T-helper 1 cell treated with Interleukin-12 subunit alpha and Interleukin-12 subunit beta and Interleukin-4 antibody, amounts not matched to agents 30 ng/mL and 1 ng/mL, for 36 hours (primary cell): ENCODE results near the gene INPP4A. TPM values are rescaled to one million over a fixed set of nuclear protein-coding genes. Genes with fewer than 3 reads are reported as not detected.

Experiments used
- intact Hi-C: fragments of 100-400 bp; cut with micrococcal nuclease; formaldehyde crosslinking; loops from one replicate; pipeline ENCODE4 v1.15.1; 2024
- total RNA-seq: library from RNA; stranded (reverse); gene quantifications from 2 replicates; pipeline ENCODE4 v1.2.3, GENCODE V29; 2022

Gene INPP4A
- total RNA-seq, 1 donor from 2014 or later: 174 TPM

GRCh38 chr2:98472961-98473746 lies 28.5 kb downstream of the INPP4A start:
- intact Hi-C loops: loop anchor here (5.0 kb wide), 1 partner anchor 364 kb away; no protein-coding TSS in a partner anchor

- intact Hi-C loops: loop anchor here (1.0 to 5.0 kb wide), 6 partner anchors 9 to 363 kb away; no protein-coding TSS in a partner anchor
Measured at GRCh38 chr2:98473995-98474780, 29.5 kb downstream of the INPP4A start.

DNA sequence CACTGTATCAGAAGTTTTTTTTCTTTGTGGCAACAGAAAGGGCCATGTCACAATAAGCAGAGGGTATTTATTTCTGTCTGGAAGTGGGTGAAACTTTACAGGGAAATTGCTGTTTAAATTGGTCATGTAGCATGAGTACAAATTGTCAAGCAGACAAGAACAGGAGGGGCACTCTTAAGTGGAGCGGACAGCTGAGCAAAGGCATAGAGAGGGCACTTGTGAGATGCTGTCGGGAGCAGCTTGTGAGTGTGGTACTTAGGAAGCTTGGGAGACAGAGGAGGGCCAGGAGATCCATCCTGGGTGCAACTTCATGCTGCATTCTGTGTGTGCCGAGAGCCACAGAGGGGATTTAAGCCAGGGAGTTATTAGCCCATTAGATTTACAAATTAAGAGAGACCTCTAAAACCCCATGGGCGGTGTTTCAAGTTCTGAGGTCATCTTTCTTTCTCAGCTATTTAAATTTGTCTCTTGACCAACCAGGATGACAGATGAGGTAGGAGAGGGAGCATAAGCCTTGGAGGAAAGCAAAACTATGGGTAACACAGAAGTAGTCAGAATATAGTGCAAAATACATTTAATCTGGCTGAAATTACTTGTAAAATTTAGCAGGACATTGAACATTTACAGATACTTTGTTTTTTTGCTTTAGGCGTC lies 30.4 kb downstream of the INPP4A start:
- intact Hi-C loops: loop anchor here (1.0 to 5.0 kb wide), 6 partner anchors 8 to 362 kb away; no protein-coding TSS in a partner anchor

- intact Hi-C loops: no loop called here
Measured at GRCh38 chr2:98476192-98476868, 31.7 kb downstream of the INPP4A start.

DNA sequence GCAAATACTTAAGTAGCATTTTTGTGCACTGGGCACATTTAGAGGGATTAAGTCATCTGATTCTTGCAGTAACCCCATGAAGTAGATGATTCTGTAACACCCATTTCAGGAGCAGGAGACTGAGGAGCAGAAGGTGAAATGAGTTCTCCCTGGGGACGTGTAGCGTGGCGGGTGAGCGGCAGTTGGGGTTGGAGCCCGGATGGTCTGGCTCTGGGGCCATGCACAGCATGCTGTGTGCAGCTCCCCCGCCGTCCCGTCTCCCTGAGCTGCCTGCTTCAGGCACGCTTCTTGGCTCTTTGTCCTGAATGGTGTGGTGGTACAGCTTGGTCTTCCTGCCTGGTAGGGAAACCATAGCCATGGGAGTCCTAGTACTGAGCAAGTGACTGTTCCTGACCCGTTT lies 32.4 kb downstream of the INPP4A start:
- intact Hi-C loops: no loop called here

DNA sequence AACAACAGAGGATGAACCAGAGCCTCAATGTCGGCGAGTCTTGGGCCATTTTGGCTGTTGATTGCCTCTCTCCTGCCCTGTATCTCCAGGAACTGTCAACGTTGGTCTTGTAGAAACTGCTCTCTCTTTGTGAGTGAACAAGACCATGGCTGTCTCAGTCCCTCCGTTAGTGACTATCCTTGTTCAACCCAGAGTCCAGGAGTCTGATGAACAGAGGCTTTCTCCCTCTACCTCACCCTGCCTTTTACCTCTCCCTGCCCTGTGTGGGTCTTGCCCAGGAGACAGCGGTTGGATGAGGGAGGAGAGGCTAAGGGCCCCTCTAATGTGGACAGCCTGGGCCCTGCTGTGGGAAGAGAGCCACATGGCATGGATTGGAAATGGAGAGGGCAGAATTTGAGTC lies 32.8 kb downstream of the INPP4A start:
- intact Hi-C loops: no loop called here

DNA sequence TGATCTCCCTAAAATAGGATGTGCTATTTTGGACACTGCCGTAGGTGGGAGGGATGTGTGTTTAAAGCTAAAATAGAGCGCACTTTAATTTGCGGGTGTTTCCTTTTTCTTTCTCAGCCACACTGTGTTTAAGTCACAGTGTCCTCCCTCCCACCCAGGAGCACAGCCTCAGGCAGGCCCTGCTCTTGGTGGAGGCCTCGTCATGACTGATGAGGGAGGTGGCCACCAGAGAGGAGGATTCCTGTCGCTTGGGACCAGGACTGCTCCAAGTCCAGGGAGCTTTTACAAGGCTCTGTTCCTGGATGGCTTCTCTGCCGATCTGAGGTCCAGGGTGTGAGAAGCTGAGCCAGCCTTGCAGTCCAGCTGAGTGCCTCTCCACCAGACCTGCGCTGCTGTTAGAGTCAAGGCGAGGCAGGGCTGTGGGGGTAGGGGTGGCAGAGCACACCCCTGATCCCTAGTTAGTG lies 33.5 kb downstream of the INPP4A start:
- intact Hi-C loops: no loop called here

GRCh38 chr2:98478907-98479306 lies 34.2 kb downstream of the INPP4A start:
- intact Hi-C loops: no loop called here

- intact Hi-C loops: no loop called here
Measured at GRCh38 chr2:98479371-98479770, 34.7 kb downstream of the INPP4A start.

DNA sequence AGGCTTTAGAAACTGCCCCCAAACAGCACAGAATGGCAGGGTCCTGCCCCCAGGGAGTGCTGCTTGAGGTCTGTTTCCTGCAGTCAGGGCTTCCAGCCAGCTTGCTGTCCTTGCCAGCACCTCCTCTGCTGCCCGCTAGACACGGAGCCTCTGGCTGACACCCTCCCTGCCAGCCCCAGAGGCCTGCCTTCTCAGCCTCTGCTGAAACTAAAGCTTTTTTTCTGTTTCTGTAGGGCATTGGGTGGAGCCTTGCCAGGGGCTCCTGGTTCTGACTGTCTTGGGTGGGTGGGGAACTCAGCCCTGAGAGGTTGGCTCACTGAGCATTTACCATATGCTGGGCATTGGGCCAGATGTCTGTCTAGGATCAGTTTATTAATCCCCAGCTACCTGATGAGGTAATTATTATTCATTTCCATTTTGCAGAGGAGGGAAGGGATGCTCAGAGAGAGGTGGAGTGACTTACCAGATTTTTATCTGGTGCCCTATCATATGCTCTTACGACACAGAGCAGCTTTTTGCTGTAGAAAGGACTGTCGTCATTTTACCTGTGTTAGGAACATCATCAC lies 35.4 kb downstream of the INPP4A start:
- intact Hi-C loops: loop anchor here (1.0 to 5.0 kb wide), 2 partner anchors 19 to 37 kb away; no protein-coding TSS in a partner anchor

- intact Hi-C loops: loop anchor here (1.0 to 5.0 kb wide), 2 partner anchors 19 to 37 kb away; no protein-coding TSS in a partner anchor
Measured at GRCh38 chr2:98480598-98480997, 35.9 kb downstream of the INPP4A start.

DNA sequence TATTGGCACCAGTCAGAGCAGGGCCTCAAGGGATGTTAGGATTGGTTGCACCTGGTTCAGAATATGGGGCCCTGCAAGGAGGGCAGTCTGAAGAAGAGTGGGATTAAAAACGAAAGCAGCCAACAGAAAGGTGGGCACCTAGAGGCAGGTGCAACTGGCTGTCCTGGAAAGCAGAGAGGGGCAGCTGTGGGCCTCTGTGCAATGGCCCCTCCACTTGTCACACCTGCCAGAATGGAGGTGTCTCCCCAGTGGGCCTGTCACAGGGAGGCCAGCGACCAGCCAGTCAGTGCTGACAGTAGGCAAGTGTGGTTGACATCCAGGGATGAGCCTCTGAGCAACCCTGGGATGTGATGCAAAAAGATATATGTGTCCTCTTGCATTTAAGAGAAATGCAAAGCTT lies 37.7 kb downstream of the INPP4A start:
- intact Hi-C loops: loop anchor here (5.0 kb wide), 1 partner anchor 35 kb away; no protein-coding TSS in a partner anchor

GRCh38 chr2:98483257-98483861 lies 38.7 kb downstream of the INPP4A start:
- intact Hi-C loops: loop anchor here (1.0 to 5.0 kb wide), 3 partner anchors 9 to 37 kb away; no protein-coding TSS in a partner anchor

DNA sequence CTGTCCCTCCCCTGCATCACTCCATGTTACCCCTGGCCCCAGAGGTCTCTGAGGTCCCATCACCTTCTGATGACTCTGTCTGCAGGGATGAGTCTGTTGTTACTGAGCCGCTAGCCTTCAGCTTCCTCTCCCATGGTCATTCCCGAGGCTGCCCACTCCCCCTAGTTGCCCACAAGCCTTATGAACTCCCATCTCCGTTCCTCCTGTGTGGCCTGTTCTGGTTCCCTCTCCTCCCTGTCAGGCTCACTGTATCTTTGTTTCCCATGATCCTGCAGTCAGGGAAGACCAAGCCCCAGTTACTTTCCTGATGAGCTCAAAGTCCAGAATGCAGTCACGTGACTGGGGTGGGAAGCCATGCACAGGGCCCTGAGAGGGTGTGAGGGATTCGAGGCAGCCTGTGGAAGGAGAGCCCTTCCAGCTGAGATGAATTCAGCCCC lies 39.5 kb downstream of the INPP4A start:
- intact Hi-C loops: loop anchor here (5.0 kb wide), 1 partner anchor 33 kb away; no protein-coding TSS in a partner anchor

- intact Hi-C loops: loop anchor here (5.0 kb wide), 1 partner anchor 32 kb away; no protein-coding TSS in a partner anchor
Measured at GRCh38 chr2:98484652-98485452, 40.2 kb downstream of the INPP4A start.

GRCh38 chr2:98485453-98485755 lies 40.7 kb downstream of the INPP4A start:
- intact Hi-C loops: no loop called here

DNA sequence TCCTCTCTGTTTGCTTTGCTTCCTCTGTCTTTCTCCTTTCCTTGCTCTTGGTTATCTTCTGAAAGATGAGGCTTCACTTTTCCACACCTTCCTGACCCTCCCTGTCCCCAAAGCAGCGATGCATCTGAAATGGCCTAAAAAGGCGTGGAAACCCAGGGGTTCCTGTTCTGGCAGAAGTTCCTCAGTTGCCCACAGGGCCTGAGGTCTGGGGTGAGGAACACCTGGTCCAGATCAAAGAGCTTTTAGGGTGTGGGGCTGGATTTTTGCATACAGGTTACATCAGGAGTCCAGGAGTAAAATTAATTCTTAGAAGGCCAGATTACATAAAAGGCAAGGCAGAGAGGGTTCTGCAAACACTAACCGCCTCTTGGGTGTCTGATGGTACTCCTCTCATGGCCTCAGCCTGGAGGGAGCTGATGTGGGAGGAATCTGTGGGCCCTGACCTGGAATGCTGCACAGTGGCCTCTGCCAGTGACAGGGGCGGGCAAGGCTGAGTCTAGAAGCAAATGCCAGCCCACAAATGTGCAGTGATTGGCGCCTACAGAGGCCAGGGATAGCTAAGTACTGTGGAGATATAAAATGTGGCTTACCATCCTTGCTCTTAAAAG lies 41.8 kb downstream of the INPP4A start:
- intact Hi-C loops: no loop called here

- intact Hi-C loops: no loop called here
Measured at GRCh38 chr2:98487101-98487805, 42.6 kb downstream of the INPP4A start.
